ENCODE data around the gene ATP6AP1. TPM values are rescaled to one million over a fixed set of nuclear protein-coding genes. Genes with fewer than 3 reads are reported as not detected.
A peak's percentile ranks its signal among the peaks of the same experiment; 100 is the strongest.

Gene ATP6AP1
- total RNA-seq, 2 experiments from 2014 or later = 52.3 to 53.2 TPM

- POLR2A ChIA-PET = no interaction called here
Observed at GRCh38 chrX:154436983-154437752, 8.7 kb downstream of the ATP6AP1 start, which contains the start of gene GDI1. TSS of gene GDI1 (plus strand) at chrX:154437154. CDS start at chrX:154437255, 101 bp downstream.

GRCh38 chrX:154437971-154438893 is 9.8 kb downstream of the ATP6AP1 start:
- Mint-ChIP-seq H3K4me3 (peak overlapping the region; percentile 82), H3K27ac (peak overlapping the region; percentile 62), H3K9me3 (no peaks in the 10 kb centered on the region), H3K27me3 (no peaks in the 10 kb centered on the region), H3K36me3 (ENCODE audit: low read depth) (peaks cover 35% of the 10 kb centered on the region), H3K4me1 (peaks cover 31% of the 10 kb centered on the region)
- no peak for DNase-seq
- POLR2A ChIA-PET = interaction anchor here (0.8 to 1.3 kb wide), 2 partner anchors 26 to 40 kb away, joined by 4 to 5 read pairs; partner anchors contain the start of gene RPL10
- CTCF ChIA-PET = no interaction called here

More at GRCh38 chrX:154436983-154437752, 8.7 kb downstream of the ATP6AP1 start, which contains the start of gene GDI1:
- DNase-seq = peak; percentile 59
- no peaks in the 10 kb centered on the region for H3K27me3 Mint-ChIP-seq
- CTCF ChIA-PET = no interaction called here
- H3K27ac Mint-ChIP-seq = peak within 1 kb of the TSS; percentile 73
- no peaks in the 10 kb centered on the region for H3K9me3 Mint-ChIP-seq
- peak within 1 kb of the TSS; percentile 82 for H3K4me3 Mint-ChIP-seq
- peaks cover 31% of the 10 kb centered on the region for H3K4me1 Mint-ChIP-seq
- H3K36me3 Mint-ChIP-seq (ENCODE audit: low read depth) = peaks cover 38% of the 10 kb centered on the region

DNA sequence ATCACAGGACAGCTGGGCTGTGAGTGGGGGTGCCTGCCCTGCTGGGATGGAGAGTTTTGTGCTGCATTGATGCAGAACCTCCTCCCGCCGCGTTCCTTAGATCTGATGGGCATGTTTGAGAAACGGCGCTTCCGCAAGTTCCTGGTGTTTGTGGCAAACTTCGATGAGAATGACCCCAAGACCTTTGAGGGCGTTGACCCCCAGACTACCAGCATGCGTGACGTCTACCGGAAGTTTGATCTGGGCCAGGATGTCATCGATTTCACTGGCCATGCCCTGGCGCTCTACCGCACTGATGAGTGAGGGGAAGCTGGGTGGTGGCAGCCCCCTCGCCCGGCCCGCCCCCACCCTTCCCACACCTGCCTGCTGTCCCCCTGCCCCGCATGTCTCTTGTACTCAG is 11.4 kb downstream of the ATP6AP1 start:
- peaks cover 35% of the 10 kb centered on the region for H3K4me1 Mint-ChIP-seq
- DNase-seq = no peak
- H3K36me3 Mint-ChIP-seq (ENCODE audit: low read depth) = peaks cover 34% of the 10 kb centered on the region
- H3K9me3 Mint-ChIP-seq = no peaks in the 10 kb centered on the region
- POLR2A ChIA-PET = no interaction called here
- H3K4me3 Mint-ChIP-seq = no peak overlapping the region
- no peaks in the 10 kb centered on the region for H3K27me3 Mint-ChIP-seq
- CTCF ChIA-PET = interaction anchor here (0.6 kb wide), 1 partner anchor 387 kb away, joined by 5 read pairs; no protein-coding TSS in a partner anchor
- H3K27ac Mint-ChIP-seq = no peak overlapping the region

GRCh38 chrX:154440623-154441357 is 12.3 kb downstream of the ATP6AP1 start:
- H3K4me1 Mint-ChIP-seq = peaks cover 39% of the 10 kb centered on the region
- H3K9me3 Mint-ChIP-seq = no peaks in the 10 kb centered on the region
- CTCF ChIA-PET = interaction anchor here (1.1 to 1.5 kb wide), 2 partner anchors 13 to 42 kb away, joined by 3 read pairs; no protein-coding TSS in a partner anchor
- H3K27me3 Mint-ChIP-seq = no peaks in the 10 kb centered on the region
- no peak overlapping the region for H3K4me3 Mint-ChIP-seq
- POLR2A ChIA-PET = interaction anchor here (1.5 to 2.4 kb wide), 2 partner anchors 42 to 49 kb away, joined by 7 to 11 read pairs; partner anchors contain the start of genes RPL10 and SLC10A3
- peak overlapping the region; percentile 44 for H3K27ac Mint-ChIP-seq
- no peak for DNase-seq
- H3K36me3 Mint-ChIP-seq (ENCODE audit: low read depth) = peaks cover 30% of the 10 kb centered on the region

DNA sequence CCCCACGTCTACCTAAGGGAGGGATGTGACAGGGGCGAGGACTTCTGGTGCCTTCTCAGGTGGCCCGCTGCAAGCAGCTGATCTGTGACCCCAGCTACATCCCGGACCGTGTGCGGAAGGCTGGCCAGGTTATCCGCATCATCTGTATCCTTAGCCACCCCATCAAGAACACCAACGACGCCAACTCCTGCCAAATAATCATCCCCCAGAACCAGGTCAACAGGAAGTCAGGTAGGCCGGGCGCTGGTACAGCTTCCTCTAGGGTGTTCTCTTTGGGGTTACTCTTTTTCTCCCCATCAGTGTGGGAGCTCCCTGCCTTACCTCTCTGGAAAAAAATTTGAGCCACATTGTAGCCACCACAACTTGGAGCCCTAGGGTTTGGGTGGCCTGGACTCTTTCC is 13.1 kb downstream of the ATP6AP1 start:
- ChIA-PET POLR2A (interaction anchor here (0.8 to 2.4 kb wide), 5 partner anchors 13 to 49 kb away, joined by 3 to 11 read pairs (median 3); partner anchors contain the start of genes ATP6AP1, PLXNA3, RPL10 and SLC10A3), CTCF (interaction anchor here (1.1 to 1.5 kb wide), 2 partner anchors 14 to 43 kb away, joined by 3 read pairs; no protein-coding TSS in a partner anchor)
- Mint-ChIP-seq H3K36me3 (ENCODE audit: low read depth) (peaks cover 23% of the 10 kb centered on the region), H3K27ac (peak overlapping the region; percentile 72), H3K4me1 (peaks cover 38% of the 10 kb centered on the region), H3K9me3 (no peaks in the 10 kb centered on the region), H3K27me3 (no peaks in the 10 kb centered on the region), H3K4me3 (no peak overlapping the region)
- no peak for DNase-seq

- CTCF ChIA-PET = interaction anchor here (1.5 kb wide), 1 partner anchor 43 kb away, joined by 3 read pairs; no protein-coding TSS in a partner anchor
- DNase-seq = no peak
- Mint-ChIP-seq H3K4me3 (no peak overlapping the region), H3K4me1 (peaks cover 42% of the 10 kb centered on the region), H3K36me3 (ENCODE audit: low read depth) (peaks cover 26% of the 10 kb centered on the region), H3K27me3 (no peaks in the 10 kb centered on the region), H3K9me3 (no peaks in the 10 kb centered on the region), H3K27ac (peak overlapping the region; percentile 72)
- POLR2A ChIA-PET = interaction anchor here (0.8 to 2.4 kb wide), 6 partner anchors 14 to 71 kb away, joined by 3 to 11 read pairs (median 3); partner anchors contain the start of genes ATP6AP1, PLXNA3, RPL10 and SLC10A3
Observed at GRCh38 chrX:154441984-154442707, 13.7 kb downstream of the ATP6AP1 start.

DNA sequence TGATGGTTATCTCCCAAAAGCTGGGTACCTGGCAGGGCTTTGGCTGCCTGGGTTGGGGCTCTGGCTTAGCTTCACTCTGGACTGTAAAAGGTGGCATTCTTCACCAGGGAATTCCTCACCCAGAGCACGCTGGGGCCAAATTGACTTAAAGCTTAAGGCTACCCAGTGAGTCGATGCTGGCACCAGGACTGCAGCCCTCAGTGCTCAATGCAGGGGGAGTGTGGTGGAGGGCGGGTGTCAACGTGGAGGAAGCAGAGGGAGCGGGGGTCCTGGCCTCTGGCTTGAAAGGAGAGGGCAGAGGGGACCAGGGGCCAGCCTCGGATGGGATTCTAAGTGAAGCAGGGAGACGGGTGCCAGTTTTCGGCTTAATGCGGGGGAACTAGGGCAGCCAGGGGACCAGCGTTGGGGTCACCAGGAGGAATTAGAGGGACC is 15.0 kb downstream of the ATP6AP1 start:
- peak overlapping the region; percentile 82 for H3K27ac Mint-ChIP-seq
- POLR2A ChIA-PET = interaction anchor here (0.6 to 1.9 kb wide), 3 partner anchors 15 to 72 kb away, joined by 3 to 6 read pairs (median 3); no protein-coding TSS in a partner anchor
- CTCF ChIA-PET = no interaction called here
- no peaks in the 10 kb centered on the region for H3K27me3 Mint-ChIP-seq
- H3K36me3 Mint-ChIP-seq (ENCODE audit: low read depth) = peaks cover 31% of the 10 kb centered on the region
- peaks cover 37% of the 10 kb centered on the region for H3K4me1 Mint-ChIP-seq
- H3K9me3 Mint-ChIP-seq = no peaks in the 10 kb centered on the region
- no peak for DNase-seq
- H3K4me3 Mint-ChIP-seq = peak overlapping the region; percentile 68

- no peaks in the 10 kb centered on the region for H3K9me3 Mint-ChIP-seq
- peak within 1 kb of the TSS; percentile 69 for H3K4me3 Mint-ChIP-seq
- peaks cover 29% of the 10 kb centered on the region for H3K36me3 Mint-ChIP-seq (ENCODE audit: low read depth)
- peak within 1 kb of the TSS; percentile 82 for H3K27ac Mint-ChIP-seq
- ChIA-PET CTCF (no interaction called here), POLR2A (interaction anchor here (0.6 to 1.9 kb wide), 2 partner anchors 15 to 32 kb away, joined by 3 to 6 read pairs; no protein-coding TSS in a partner anchor)
- DNase-seq = peak; percentile 76
- H3K4me1 Mint-ChIP-seq = peaks cover 33% of the 10 kb centered on the region
- no peaks in the 10 kb centered on the region for H3K27me3 Mint-ChIP-seq
Observed at GRCh38 chrX:154443992-154444754, 15.7 kb downstream of the ATP6AP1 start, which contains the start of gene FAM50A. TSS of gene FAM50A (plus strand) at chrX:154444141. CDS start at chrX:154444236, 95 bp downstream.

DNA sequence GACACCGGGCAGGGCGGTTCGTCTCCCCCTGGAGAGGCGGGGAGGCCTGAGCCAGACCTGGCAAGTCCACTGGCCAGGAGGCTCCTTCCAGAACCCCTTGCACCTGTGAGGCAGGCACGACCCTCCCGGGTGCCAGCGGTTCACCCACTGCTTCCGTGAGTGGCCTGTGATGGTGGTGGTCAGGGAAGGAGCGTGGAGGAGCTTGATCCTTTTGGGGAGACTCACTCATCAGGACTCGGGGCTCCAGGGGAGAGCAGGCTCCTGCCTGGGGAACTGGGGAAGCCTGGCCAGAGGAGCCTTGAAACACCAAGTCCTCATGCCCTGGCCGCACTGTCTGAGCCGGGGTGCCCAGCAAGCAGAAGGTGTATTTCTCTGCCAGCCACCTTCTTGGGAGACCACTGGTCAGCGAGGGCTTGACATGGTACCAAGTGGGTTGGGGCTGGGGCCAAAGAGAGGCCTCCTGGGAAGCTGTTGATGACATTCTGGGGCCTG is 16.3 kb downstream of the ATP6AP1 start:
- no peak overlapping the region for H3K27ac Mint-ChIP-seq
- ChIA-PET POLR2A (interaction anchor here (1.9 kb wide), 1 partner anchor 32 kb away, joined by 6 read pairs; no protein-coding TSS in a partner anchor), CTCF (no interaction called here)
- H3K9me3 Mint-ChIP-seq = no peaks in the 10 kb centered on the region
- H3K4me1 Mint-ChIP-seq = peaks cover 33% of the 10 kb centered on the region
- peaks cover 29% of the 10 kb centered on the region for H3K36me3 Mint-ChIP-seq (ENCODE audit: low read depth)
- peak overlapping the region; percentile 49 for H3K4me3 Mint-ChIP-seq
- H3K27me3 Mint-ChIP-seq = no peaks in the 10 kb centered on the region
- no peak for DNase-seq

DNA sequence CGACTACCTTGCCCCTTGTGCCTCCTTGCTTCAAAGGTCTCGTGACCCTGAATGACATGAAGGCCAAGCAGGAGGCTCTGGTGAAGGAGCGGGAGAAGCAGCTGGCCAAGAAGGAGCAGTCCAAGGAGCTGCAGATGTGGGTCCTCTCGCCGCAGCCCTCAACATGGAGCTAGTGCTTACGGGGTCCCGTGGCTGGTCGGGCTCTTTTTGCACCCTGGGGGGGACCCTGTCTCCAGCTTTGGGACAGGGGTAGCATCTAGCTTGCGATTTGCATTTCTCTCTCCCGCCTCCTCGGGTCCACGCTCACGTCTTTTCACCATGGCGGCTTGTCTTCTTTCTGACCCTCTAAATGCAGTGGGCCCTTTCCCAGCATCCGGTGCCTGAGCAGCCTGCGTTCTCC is 17.3 kb downstream of the ATP6AP1 start:
- no peaks in the 10 kb centered on the region for H3K9me3 Mint-ChIP-seq
- CTCF ChIA-PET = no interaction called here
- peaks cover 27% of the 10 kb centered on the region for H3K4me1 Mint-ChIP-seq
- POLR2A ChIA-PET = no interaction called here
- peaks cover 23% of the 10 kb centered on the region for H3K36me3 Mint-ChIP-seq (ENCODE audit: low read depth)
- no peak overlapping the region for H3K4me3 Mint-ChIP-seq
- H3K27ac Mint-ChIP-seq = no peak overlapping the region
- DNase-seq = no peak
- H3K27me3 Mint-ChIP-seq = no peaks in the 10 kb centered on the region

DNA sequence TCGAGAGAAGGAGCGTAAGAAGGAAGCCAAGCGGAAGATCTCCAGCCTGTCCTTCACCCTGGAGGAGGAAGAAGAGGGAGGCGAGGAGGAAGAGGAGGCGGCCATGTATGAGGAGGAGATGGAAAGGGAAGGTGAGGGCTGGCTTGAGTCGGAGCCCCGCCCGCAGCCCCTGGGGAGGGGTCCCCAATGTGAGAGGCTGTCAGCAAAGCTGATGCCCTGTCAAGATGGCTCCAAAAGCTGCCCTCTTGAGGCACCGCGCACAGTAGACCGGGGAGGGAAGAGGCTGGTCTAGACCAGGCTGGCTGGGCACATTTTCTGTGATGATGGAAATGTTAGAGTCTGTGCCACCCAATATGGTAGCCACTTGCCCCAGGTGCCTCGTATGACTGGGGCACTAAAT is 18.0 kb downstream of the ATP6AP1 start:
- POLR2A ChIA-PET = no interaction called here

More for the DNA sequence above, 18.0 kb downstream of the ATP6AP1 start:
- Mint-ChIP-seq H3K27ac (no peak overlapping the region), H3K9me3 (no peaks in the 10 kb centered on the region), H3K36me3 (ENCODE audit: low read depth) (peaks cover 23% of the 10 kb centered on the region), H3K4me1 (peaks cover 22% of the 10 kb centered on the region), H3K27me3 (no peaks in the 10 kb centered on the region), H3K4me3 (no peak overlapping the region)
- CTCF ChIA-PET = no interaction called here
- no peak for DNase-seq
